CD4-positive, alpha-beta T cell treated with Interleukin-21 for 1 hour (primary cell): ENCODE data around the gene WDHD1.
"Not testable (repeated sequence)": the region's sequence is repeated elsewhere in the genome, so short reads cannot be mapped to it uniquely, and the experiment has no call there.

Experiments
- DNase-seq: peaks from one replicate; pipeline ENCODE4 v3.0.0-alpha.2; 2020

Gene WDHD1

DNA sequence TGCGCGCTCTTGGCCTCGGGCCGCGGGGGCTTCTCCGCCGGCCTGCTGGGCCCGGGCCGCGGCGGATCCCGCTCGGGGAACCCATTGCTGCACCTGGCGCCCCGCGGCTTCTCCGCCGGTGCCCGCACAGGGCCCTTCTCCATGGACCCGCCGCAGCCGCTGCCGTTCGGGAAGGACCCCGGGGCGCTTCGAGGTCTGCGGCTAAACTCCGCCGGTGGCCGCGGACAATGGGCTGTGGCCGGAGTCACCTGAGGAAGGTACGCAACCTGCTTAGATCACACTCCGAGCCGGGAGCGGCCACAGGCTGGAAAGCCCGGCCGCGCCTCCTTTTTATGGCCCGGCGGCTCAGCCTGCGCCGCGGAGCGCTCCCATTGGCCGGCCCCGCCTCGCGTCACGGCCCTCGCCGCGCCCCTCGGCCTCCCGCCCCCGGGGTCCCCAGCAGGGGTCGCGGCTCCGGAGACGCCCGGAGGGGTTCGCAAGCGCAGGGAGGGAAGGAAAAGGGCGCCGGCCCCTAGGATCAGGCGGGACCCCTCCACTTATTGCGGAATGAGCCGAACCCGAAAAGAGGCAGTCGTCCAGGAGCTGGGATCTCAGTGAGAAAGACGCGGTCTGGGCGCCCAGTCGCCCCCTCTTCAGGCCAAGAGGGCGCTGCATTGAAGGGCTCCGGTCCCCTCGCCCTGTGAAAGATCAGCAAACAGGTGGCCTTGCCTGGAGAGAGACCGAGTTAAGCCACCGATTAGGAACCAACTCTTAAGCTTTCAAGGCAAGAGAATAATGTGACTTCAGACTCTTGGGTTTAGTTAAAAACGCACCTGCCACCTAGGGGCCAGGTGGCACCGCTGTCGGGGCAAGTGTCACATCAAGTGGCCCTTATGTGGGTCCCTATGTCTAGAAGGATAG lies 124.1 kb downstream of the WDHD1 start, which contains the start of gene GCH1:
TSS of gene GCH1 (minus strand) at position 306 of the 900 bp plus-strand sequence. CDS start at position 143, 163 bp downstream.
- peak; percentile 86 for DNase-seq

DNA sequence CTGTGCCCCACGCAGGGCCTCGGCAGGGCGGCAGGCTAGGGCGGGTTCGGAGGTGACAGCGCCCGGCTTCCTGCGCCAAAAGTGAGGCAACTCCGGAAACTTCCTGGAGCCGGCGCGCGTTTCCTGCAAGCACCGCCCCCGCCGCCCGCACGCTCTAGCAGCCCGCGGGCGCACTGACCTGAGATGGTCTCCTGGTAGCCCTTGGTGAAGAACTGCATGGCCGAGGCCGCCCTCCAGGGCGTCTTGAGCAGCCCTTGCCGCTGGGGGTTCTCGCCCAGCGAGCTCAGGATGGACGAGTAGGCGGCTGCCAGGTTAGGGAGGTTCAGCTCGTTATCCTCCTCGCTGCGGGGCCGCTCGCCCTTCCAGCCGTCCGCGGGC lies 124.8 kb downstream of the WDHD1 start:
- peak; percentile 84 for DNase-seq

DNA sequence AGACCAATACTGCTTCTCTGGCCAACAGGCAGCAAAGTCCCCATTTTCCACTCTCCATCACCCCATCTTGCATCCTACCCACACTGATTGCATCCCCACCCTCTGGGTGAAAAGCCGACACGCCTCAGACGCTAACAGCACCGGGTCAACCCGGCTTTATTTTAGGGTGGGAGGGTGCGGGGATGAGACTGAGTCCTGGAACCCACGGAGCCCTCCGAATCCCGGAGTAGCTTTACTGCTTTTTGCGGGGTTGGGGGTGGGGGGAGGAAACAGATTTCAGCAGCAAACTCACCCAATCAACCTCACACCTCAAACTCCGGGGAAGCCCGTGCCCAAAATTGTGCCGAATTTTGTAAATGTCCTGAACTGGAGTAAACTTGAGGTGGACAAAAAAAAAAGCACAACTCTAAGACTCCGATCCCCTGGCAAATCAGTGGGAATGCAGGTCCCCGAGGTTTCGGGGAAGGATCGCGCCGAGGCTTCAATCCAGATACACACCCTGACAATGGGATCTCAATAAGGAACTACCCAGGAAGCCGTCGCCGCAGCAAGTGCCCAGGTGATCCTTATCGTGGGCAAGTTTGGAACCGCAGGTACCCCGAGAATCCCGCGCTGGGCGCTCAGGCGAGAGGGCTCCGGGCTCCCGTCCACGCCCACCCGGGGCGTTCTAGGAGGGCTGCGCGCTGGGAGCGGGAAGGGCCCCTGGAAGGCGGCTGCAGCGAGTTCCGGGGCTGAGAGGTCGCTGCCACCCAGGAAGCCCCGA lies 125.3 kb downstream of the WDHD1 start:
- DNase-seq: peak; percentile 32

DNA sequence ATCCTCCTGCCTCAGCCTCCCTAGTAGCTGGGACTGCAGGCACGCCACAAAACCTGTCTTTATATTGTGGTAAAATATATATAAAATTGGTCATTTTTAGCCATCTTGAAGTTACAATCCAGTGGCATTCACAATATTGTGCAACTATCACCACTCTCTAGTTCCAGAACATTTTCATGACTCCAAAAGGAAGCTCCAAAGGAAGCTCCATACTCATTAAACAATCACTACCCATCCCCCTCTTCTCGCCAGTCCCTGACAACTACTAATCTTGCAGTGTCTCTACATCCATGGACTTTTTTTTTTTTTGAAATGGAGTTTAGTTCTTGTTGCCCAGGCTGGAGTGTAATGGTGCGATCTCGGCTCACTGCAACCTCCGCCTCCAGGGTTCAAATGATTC lies 127.3 kb downstream of the WDHD1 start:
- no peak for DNase-seq

DNA sequence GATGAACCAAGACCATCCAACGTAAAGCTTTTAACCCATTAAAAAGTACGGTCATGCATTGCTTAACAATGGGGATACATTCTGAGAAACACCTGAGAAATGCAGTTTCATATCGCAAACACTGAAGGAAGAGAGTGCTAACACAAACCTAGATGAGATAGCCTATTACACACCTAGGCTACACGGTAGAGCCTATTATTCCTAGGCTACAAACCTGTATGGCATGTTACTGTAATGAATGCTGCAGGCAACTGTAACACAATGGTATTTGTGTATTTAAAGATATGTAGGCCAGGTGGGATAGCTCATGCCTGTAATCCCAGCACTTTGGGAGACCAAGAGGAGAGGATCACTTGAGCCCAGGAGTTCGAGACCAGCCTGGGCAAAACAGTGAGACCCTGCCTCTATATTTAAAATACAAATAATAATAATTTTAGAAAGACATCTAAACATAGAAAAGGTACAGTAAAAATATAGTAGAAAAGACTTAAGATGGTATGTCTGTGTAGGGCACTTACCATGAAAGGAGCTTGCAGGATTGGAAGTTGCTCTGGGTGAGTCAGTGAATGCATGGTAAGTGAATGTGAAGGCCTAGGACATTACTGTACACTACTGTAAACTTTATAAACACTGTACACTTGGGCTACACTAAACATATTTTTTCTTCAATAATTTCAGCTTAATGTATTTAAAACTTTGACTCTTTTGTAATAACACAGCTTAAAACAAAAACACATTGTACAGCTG lies 128.9 kb downstream of the WDHD1 start:
- not testable (repeated sequence) for DNase-seq

DNA sequence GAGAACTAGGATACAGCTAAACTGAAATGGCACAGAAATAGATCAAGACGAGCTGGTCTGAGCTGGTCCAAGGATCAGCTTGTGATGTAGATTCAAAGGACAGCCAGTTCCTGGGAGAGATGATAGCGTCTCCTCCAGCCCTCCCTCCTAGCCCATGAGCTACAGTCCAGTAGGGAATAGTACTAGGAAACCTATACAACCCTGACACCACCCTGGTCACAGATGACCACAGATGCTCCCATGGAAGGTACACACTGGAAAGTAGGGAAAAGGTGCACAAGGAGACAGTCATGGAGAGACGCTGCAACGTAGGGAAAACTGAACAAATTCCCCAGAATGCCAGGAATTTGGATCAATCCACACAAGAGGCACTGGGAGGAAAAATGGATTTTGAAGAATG lies 131.2 kb downstream of the WDHD1 start:
- DNase-seq: no peak

DNA sequence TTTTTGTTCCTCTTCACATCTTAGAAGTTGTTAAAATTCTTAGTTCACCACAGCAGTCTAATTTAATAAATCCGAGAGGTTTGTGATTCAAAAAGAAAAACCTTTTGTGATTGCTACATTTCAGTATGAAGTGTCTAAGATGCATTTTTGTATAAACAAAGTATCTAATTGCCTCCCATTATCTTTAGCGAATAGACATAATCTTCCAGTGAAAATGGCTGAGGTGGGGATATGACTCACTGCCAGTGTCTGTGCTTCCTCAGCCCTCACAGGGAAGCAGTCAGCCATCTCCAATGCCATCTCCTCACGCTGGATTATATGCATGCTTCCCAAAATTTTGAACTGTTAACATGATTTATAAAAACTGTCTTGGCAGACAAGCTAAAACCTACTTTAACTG lies 131.9 kb downstream of the WDHD1 start:
- no peak for DNase-seq

DNA sequence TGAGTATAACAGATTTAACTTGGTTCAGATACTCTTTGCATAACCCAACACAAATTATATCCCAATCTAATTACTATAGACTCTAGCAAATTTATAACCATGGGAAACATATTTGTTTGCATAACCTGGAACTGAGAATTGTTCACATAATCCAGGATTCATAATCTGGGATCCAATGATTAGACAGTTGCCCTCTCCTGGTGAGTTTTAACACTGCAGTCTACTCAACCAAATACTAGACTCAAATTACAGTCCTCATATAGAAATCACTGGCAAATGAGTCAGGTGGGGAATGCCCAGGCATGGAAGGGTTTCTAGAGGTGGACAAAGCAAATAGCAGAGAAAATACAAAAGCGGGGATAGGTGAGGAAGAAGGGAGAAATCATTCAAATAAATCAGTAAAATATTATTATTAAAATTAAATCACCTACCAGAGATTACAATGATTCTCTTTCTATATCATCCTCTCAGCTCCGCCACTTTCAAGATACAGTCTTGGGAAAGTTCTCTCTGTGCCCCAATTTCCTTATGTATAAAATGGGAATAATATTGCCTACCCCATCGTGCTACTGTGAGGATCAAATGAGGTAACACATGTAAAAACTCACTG lies 133.6 kb downstream of the WDHD1 start:
- DNase-seq: peak; percentile 59

DNA sequence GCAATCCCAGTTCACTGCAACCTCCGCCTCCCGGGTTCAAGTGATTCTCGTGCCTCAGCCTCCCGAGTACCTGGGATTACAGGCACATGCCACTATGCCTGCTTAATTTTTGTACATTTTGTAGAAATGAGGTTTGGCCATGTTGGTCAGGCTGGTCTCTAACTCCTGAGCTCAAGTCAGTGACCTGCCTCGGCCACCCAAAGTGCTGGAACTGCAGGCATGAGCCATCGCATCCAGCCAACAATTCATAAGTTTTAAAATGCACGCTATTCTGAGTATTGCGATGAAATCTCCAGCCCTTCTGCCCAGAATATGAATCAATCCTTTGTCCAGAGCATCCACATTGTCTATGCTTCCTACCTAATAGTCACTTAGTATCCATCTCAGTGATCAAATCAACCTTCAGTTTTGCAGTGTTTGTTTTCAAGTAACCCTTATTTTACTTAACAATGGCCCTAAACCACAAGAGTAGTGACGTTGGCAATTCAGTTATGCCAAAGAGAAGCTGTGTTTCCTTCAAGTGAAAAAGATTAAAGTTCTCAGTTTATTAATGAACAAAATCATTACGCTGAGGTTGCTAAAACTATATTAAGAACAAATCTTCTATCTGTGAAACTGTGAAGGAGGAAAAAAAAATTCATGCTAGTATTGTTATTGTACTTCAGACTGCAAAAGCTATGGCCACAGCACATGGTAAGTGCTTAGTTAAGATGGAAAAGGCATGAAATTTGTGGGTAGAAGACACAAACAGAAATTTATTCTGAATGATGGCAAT lies 135.2 kb downstream of the WDHD1 start:
- no peak for DNase-seq

DNA sequence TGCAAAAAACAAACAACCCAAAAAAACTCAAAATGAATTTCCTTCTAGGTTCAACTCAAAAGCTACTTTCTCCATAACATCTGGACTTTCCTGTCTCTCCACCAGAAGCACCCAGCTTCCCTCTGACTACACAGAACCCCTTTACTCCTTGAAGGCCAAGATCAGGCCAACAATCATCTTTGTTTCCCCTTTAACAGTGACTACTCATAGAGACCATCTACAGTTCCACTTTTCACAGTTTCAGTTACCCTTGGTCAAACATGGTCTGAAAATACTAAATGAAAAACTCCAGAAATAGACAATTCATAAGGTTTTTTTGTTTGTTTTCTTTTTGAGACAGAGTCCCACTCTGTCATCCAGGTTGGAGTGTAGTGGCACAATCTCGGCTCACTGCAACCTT lies 136.1 kb downstream of the WDHD1 start:
- no peak for DNase-seq

DNA sequence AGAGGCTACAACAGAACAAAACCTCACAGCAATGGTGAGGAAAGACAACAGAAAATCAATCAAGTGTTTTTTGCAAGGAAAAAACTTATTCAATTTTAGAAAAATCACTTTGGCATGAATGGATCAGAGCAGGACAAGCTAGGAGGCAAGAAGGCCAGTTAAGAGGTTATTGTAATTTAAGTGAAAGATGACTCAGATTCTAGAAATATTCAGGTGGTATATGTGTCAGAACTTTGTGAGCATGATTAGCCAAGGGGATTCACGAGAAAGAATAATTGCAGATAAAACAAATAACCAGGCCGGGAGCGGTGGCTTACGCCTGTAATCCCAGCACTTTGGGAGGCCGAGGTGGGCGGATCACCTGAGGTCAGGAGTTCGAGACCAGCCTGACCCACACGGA lies 137.0 kb downstream of the WDHD1 start:
- DNase-seq: no peak
